ENCODE data around the gene TMPRSS7.

DNA sequence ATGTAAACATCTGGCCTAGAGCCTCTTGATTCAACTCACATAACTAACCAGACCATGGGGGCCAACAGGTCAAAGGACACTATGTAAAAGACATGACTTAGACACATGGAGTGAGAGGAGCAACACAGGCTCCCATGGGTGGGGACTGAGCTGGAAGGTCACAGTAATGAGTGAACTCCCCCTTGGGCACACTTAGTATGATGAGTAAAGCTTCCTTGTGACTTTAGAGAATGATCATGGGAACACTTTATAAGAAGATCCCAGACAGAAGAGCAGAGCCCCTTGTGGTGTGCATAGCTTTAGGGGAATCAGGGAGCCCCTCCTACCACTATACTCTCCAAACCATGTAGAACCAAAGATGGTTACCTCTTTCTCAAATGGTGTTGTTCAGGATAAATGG, 88.3 kb downstream of the TMPRSS7 start:
- TF ChIP-seq, protein P1, sequence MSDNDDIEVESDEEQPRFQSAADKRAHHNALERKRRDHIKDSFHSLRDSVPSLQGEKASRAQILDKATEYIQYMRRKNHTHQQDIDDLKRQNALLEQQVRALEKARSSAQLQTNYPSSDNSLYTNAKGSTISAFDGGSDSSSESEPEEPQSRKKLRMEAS (IDR thresholded peaks at IDR 0.05; ENCODE audit: low read depth), result no peak
- TF ChIP-seq, protein P2, sequence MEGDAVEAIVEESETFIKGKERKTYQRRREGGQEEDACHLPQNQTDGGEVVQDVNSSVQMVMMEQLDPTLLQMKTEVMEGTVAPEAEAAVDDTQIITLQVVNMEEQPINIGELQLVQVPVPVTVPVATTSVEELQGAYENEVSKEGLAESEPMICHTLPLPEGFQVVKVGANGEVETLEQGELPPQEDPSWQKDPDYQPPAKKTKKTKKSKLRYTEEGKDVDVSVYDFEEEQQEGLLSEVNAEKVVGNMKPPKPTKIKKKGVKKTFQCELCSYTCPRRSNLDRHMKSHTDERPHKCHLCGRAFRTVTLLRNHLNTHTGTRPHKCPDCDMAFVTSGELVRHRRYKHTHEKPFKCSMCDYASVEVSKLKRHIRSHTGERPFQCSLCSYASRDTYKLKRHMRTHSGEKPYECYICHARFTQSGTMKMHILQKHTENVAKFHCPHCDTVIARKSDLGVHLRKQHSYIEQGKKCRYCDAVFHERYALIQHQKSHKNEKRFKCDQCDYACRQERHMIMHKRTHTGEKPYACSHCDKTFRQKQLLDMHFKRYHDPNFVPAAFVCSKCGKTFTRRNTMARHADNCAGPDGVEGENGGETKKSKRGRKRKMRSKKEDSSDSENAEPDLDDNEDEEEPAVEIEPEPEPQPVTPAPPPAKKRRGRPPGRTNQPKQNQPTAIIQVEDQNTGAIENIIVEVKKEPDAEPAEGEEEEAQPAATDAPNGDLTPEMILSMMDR (IDR thresholded peaks at IDR 0.05), result no peak
- TF ChIP-seq TCF12 (IDR thresholded peaks at IDR 0.05) (no peak), EP300 (IDR thresholded peaks at IDR 0.05; ENCODE audit: borderline replicate concordance in 1 of 2, low read depth in 1 of 2, low read length in 1 of 2) (no peak), CHD2 (IDR thresholded peaks at IDR 0.05; ENCODE audit: low read length, partially characterized antibody) (no peak), NFIC (IDR thresholded peaks at IDR 0.05; ENCODE audit: borderline replicate concordance) (no peak), ELF1 (IDR thresholded peaks at IDR 0.05) (no peak), SIN3A (IDR thresholded peaks at IDR 0.05; ENCODE audit: borderline replicate concordance, low read depth, low read length) (no peak)
- TF ChIP-seq, protein P3, sequence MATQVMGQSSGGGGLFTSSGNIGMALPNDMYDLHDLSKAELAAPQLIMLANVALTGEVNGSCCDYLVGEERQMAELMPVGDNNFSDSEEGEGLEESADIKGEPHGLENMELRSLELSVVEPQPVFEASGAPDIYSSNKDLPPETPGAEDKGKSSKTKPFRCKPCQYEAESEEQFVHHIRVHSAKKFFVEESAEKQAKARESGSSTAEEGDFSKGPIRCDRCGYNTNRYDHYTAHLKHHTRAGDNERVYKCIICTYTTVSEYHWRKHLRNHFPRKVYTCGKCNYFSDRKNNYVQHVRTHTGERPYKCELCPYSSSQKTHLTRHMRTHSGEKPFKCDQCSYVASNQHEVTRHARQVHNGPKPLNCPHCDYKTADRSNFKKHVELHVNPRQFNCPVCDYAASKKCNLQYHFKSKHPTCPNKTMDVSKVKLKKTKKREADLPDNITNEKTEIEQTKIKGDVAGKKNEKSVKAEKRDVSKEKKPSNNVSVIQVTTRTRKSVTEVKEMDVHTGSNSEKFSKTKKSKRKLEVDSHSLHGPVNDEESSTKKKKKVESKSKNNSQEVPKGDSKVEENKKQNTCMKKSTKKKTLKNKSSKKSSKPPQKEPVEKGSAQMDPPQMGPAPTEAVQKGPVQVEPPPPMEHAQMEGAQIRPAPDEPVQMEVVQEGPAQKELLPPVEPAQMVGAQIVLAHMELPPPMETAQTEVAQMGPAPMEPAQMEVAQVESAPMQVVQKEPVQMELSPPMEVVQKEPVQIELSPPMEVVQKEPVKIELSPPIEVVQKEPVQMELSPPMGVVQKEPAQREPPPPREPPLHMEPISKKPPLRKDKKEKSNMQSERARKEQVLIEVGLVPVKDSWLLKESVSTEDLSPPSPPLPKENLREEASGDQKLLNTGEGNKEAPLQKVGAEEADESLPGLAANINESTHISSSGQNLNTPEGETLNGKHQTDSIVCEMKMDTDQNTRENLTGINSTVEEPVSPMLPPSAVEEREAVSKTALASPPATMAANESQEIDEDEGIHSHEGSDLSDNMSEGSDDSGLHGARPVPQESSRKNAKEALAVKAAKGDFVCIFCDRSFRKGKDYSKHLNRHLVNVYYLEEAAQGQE (IDR thresholded peaks at IDR 0.05; ENCODE audit: low read depth, low read length), result no peak

All from SK-N-SH (cell line).